RCC 7860 (cell line): ENCODE results near the gene AMBRA1.
A peak's percentile ranks its signal among the peaks of the same experiment; 100 is the strongest.
"Not testable (repeated sequence)": the region's sequence is repeated elsewhere in the genome, so short reads cannot be mapped to it uniquely, and the experiment has no call there.

Experiments used
- DNase-seq: peaks from one replicate; pipeline ENCODE4 v3.0.0-alpha.2; 2015; ENCODE audit warnings: low spot score
- FAIRE-seq: peaks from 2 replicates; lab custom pipeline; 2012; peaks lifted over from hg19 to GRCh38; lab: Jason Lieb, UNC

Gene AMBRA1

GRCh38 chr11:46588131-46588530, 5.7 kb downstream of the AMBRA1 start:
- no peak for DNase-seq
- FAIRE-seq, result no peak

GRCh38 chr11:46583513-46583912, 10.3 kb downstream of the AMBRA1 start:
- FAIRE-seq, DNase-seq: not testable (repeated sequence)

GRCh38 chr11:46582588-46582987, 11.2 kb downstream of the AMBRA1 start:
- FAIRE-seq, result no peak
- no peak for DNase-seq

- DNase-seq (no peak), FAIRE-seq (no peak)
Measured at GRCh38 chr11:46577058-46577457, 16.8 kb downstream of the AMBRA1 start.

- no peak for DNase-seq
- FAIRE-seq, result no peak
Measured at GRCh38 chr11:46574656-46575055, 19.2 kb downstream of the AMBRA1 start.

GRCh38 chr11:46570790-46571398, 22.9 kb downstream of the AMBRA1 start:
- DNase-seq (no peak), FAIRE-seq (no peak)

- no peak for FAIRE-seq
Measured at GRCh38 chr11:46565232-46565840, 28.5 kb downstream of the AMBRA1 start.

GRCh38 chr11:46564459-46564858, 29.4 kb downstream of the AMBRA1 start:
- DNase-seq (no peak), FAIRE-seq (peak; percentile 55)

More at GRCh38 chr11:46565232-46565840, 28.5 kb downstream of the AMBRA1 start:
- DNase-seq, result no peak

- DNase-seq (no peak), FAIRE-seq (no peak)
Measured at GRCh38 chr11:46562527-46562926, 31.3 kb downstream of the AMBRA1 start.

- no peak for FAIRE-seq
- DNase-seq, result no peak
Measured at GRCh38 chr11:46560300-46560991, 33.4 kb downstream of the AMBRA1 start.

GRCh38 chr11:46559815-46560214, 34.0 kb downstream of the AMBRA1 start:
- FAIRE-seq, result no peak

GRCh38 chr11:46557684-46558151, 36.1 kb downstream of the AMBRA1 start:
- peak; percentile 73 for DNase-seq
- FAIRE-seq, result no peak

More at GRCh38 chr11:46559815-46560214, 34.0 kb downstream of the AMBRA1 start:
- DNase-seq, result no peak

- FAIRE-seq (no peak), DNase-seq (no peak)
Measured at GRCh38 chr11:46555267-46556054, 38.4 kb downstream of the AMBRA1 start.

- DNase-seq, result peak; percentile 55
Measured at GRCh38 chr11:46554213-46555147, 39.3 kb downstream of the AMBRA1 start.

GRCh38 chr11:46553814-46554212, 40.0 kb downstream of the AMBRA1 start:
- FAIRE-seq, result no peak
- DNase-seq, result peak; percentile 54

More at GRCh38 chr11:46554213-46555147, 39.3 kb downstream of the AMBRA1 start:
- FAIRE-seq, result peak; percentile 75

- DNase-seq, result no peak
- FAIRE-seq, result no peak
Measured at GRCh38 chr11:46551261-46551660, 42.6 kb downstream of the AMBRA1 start.

- FAIRE-seq, result no peak
Measured at GRCh38 chr11:46547579-46547978, 46.2 kb downstream of the AMBRA1 start.

GRCh38 chr11:46543564-46543963, 50.3 kb downstream of the AMBRA1 start:
- DNase-seq (no peak), FAIRE-seq (no peak)

More at GRCh38 chr11:46547579-46547978, 46.2 kb downstream of the AMBRA1 start:
- DNase-seq, result no peak

GRCh38 chr11:46541593-46542371, 52.0 kb downstream of the AMBRA1 start:
- FAIRE-seq, result no peak
- DNase-seq, result no peak
